ENCODE results near the gene PCA3.

Gene PCA3

GRCh38 chr9:76756268-76756640 lies 8.0 kb upstream of the PCA3 start:
- DNase-seq (ENCODE audit: low read depth): peak; percentile 32
- peak; percentile 24 for TF ChIP-seq CTCF (IDR thresholded peaks at IDR 0.05; ENCODE audit: insufficient read depth, low read depth, low read length, missing control alignments)
- no peak overlapping the region for H3K4me3 ChIP-seq (ENCODE audit: low read length)

GRCh38 chr9:76756941-76757673 lies 7.1 kb upstream of the PCA3 start:
- no peak overlapping the region for H3K4me3 ChIP-seq (ENCODE audit: low read length)
- TF ChIP-seq CTCF (IDR thresholded peaks at IDR 0.05; ENCODE audit: insufficient read depth, low read depth, low read length, missing control alignments): no peak
- DNase-seq (ENCODE audit: low read depth): no peak

GRCh38 chr9:76758476-76758875 lies 5.8 kb upstream of the PCA3 start:
- H3K4me3 ChIP-seq (ENCODE audit: low read length): no peak overlapping the region
- DNase-seq (ENCODE audit: low read depth): no peak
- no peak for TF ChIP-seq CTCF (IDR thresholded peaks at IDR 0.05; ENCODE audit: insufficient read depth, low read depth, low read length, missing control alignments)

GRCh38 chr9:76759732-76760131 lies 4.5 kb upstream of the PCA3 start:
- no peak for TF ChIP-seq CTCF (IDR thresholded peaks at IDR 0.05; ENCODE audit: insufficient read depth, low read depth, low read length, missing control alignments)
- DNase-seq (ENCODE audit: low read depth): no peak
- H3K4me3 ChIP-seq (ENCODE audit: low read length): no peak overlapping the region

GRCh38 chr9:76761448-76761847 lies 2.8 kb upstream of the PCA3 start:
- peak; percentile 27 for TF ChIP-seq CTCF (IDR thresholded peaks at IDR 0.05; ENCODE audit: insufficient read depth, low read depth, low read length, missing control alignments)
- H3K4me3 ChIP-seq (ENCODE audit: low read length): no peak overlapping the region
- no peak for DNase-seq (ENCODE audit: low read depth)

DNA sequence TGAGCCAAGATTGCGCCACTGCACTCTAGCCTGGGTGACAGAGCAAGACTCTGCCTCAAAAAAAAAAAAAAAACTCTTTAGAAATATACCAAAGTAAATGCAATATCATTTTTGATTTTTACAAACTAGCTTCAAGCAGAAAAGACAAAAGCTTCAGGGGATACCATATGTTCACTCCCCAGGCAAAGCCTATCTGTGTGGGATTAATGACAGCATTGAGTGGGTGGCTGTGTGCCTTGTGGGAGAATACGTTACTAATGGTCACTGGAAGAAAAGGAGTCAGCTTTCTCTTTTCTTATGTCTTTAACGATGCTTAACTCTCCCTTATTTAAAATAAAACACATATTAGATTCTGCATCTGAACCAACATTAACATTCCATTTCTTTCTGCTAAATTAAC lies 1.9 kb downstream of the PCA3 start:
- no peak for DNase-seq (ENCODE audit: low read depth)
- no peak for TF ChIP-seq CTCF (IDR thresholded peaks at IDR 0.05; ENCODE audit: insufficient read depth, low read depth, low read length, missing control alignments)
- H3K4me3 ChIP-seq (ENCODE audit: low read length): no peak overlapping the region
